ENCODE data around the gene PDLIM5. TPM values are rescaled to one million over a fixed set of nuclear protein-coding genes. Genes with fewer than 3 reads are reported as not detected.

PDLIM5 gene
- total RNA-seq, 5 donors from 2014 or later (not counting 1 experiment from before 2014, with no cell fraction given), result 27.1 to 32.0 (median 29.6) TPM

GRCh38 chr4:94408549-94409374 is 43.0 kb upstream of the PDLIM5 start:
- Mint-ChIP-seq H3K4me3 (no peak overlapping the region), H3K27me3 (peaks cover 2 to 19% of the 10 kb centered on the region in 2 donors), H3K27ac (no peak overlapping the region), H3K36me3 (no peaks in the 10 kb centered on the region), H3K9me3 (no peaks in the 10 kb centered on the region), H3K4me1 (no peaks in the 10 kb centered on the region)
- no peak overlapping the region for H3K4me3 ChIP-seq (ENCODE audit: control insufficient read depth in 1 of 2, extremely low read depth in 1 of 2, low read length in 1 of 2)
- ChIA-PET POLR2A (no interaction called here), CTCF (interaction anchor here (0.6 to 1.6 kb wide), 5 partner anchors 14 to 191 kb away, joined by 3 to 5 read pairs (median 4); no protein-coding TSS in a partner anchor)
- no peaks in the 10 kb centered on the region for H3K9me3 ChIP-seq
- DNase-seq, result no peak
- no peak overlapping the region for H3K27ac ChIP-seq (ENCODE audit: low read length)
- no peaks in the 10 kb centered on the region for H3K4me1 ChIP-seq (ENCODE audit: control insufficient read depth in 1 of 2, extremely low read depth in 1 of 2, insufficient read depth in 2 of 2, low read length in 2 of 2)
- no peak for ATAC-seq (replicated peaks in 1 of 4)
- no peaks in the 10 kb centered on the region for H3K36me3 ChIP-seq (ENCODE audit: control insufficient read depth in 2 of 2, extremely low read depth in 1 of 2, insufficient read depth in 1 of 2, low read length in 1 of 2)
- WGBS (ENCODE audit: insufficient coverage), result 100% methylated on average over 2 of the region's 5 CpGs
- H3K27me3 ChIP-seq (replicated peaks in 1 of 2; ENCODE audit: control insufficient read depth in 2 of 2, extremely low read depth in 1 of 2, insufficient read depth in 2 of 2, low read length in 1 of 2), result no peaks in the 10 kb centered on the region

GRCh38 chr4:94409375-94409679 is 42.4 kb upstream of the PDLIM5 start:
- no CpG with 5 or more reads among the region's 1 CpG for WGBS (ENCODE audit: insufficient coverage)
- H3K36me3 ChIP-seq (ENCODE audit: control insufficient read depth in 2 of 2, extremely low read depth in 1 of 2, insufficient read depth in 1 of 2, low read length in 1 of 2), result no peaks in the 10 kb centered on the region
- no peaks in the 10 kb centered on the region for H3K27me3 ChIP-seq (replicated peaks in 1 of 2; ENCODE audit: control insufficient read depth in 2 of 2, extremely low read depth in 1 of 2, insufficient read depth in 2 of 2, low read length in 1 of 2)
- no peak for DNase-seq
- Mint-ChIP-seq H3K27ac (no peak overlapping the region), H3K9me3 (no peaks in the 10 kb centered on the region), H3K36me3 (no peaks in the 10 kb centered on the region), H3K4me1 (no peaks in the 10 kb centered on the region), H3K4me3 (no peak overlapping the region), H3K27me3 (peaks cover 7 to 19% of the 10 kb centered on the region in 2 donors)
- POLR2A ChIA-PET, result no interaction called here
- CTCF ChIA-PET, result interaction anchor here (1.0 to 1.6 kb wide), 2 partner anchors 14 to 190 kb away, joined by 4 read pairs; no protein-coding TSS in a partner anchor
- H3K9me3 ChIP-seq, result no peaks in the 10 kb centered on the region
- no peaks in the 10 kb centered on the region for H3K4me1 ChIP-seq (ENCODE audit: control insufficient read depth in 1 of 2, extremely low read depth in 1 of 2, insufficient read depth in 2 of 2, low read length in 2 of 2)
- H3K4me3 ChIP-seq (ENCODE audit: control insufficient read depth in 1 of 2, extremely low read depth in 1 of 2, low read length in 1 of 2), result no peak overlapping the region
- ATAC-seq (replicated peaks in 1 of 4), result no peak
- H3K27ac ChIP-seq (ENCODE audit: low read length), result no peak overlapping the region

- H3K36me3 Mint-ChIP-seq, result no peaks in the 10 kb centered on the region
- Histone ChIP-seq H3K27me3 (replicated peaks in 1 of 2; ENCODE audit: control insufficient read depth in 2 of 2, extremely low read depth in 1 of 2, insufficient read depth in 2 of 2, low read length in 1 of 2) (no peaks in the 10 kb centered on the region), H3K36me3 (ENCODE audit: control insufficient read depth in 2 of 2, extremely low read depth in 1 of 2, insufficient read depth in 1 of 2, low read length in 1 of 2) (no peaks in the 10 kb centered on the region), H3K27ac (ENCODE audit: low read length) (no peak overlapping the region), H3K4me1 (ENCODE audit: control insufficient read depth in 1 of 2, extremely low read depth in 1 of 2, insufficient read depth in 2 of 2, low read length in 2 of 2) (no peaks in the 10 kb centered on the region), H3K4me3 (ENCODE audit: control insufficient read depth in 1 of 2, extremely low read depth in 1 of 2, low read length in 1 of 2) (no peak overlapping the region), H3K9me3 (no peaks in the 10 kb centered on the region)
- POLR2A ChIA-PET, result no interaction called here
- peaks cover 9 to 19% of the 10 kb centered on the region in 2 donors for H3K27me3 Mint-ChIP-seq
- CTCF ChIA-PET, result interaction anchor here in 1 of 2 donors (1.6 kb wide), 1 partner anchor 15 kb away, joined by 4 read pairs; no protein-coding TSS in a partner anchor
- H3K9me3 Mint-ChIP-seq, result no peaks in the 10 kb centered on the region
- no peaks in the 10 kb centered on the region for H3K4me1 Mint-ChIP-seq
- no peak overlapping the region for H3K27ac Mint-ChIP-seq
- DNase-seq, result no peak
- H3K4me3 Mint-ChIP-seq, result no peak overlapping the region
- no peak for ATAC-seq (replicated peaks in 1 of 4)
These were observed 41.8 kb upstream of the PDLIM5 start for GRCh38 chr4:94409962-94410361.

GRCh38 chr4:94410678-94411206 is 41.0 kb upstream of the PDLIM5 start:
- Histone ChIP-seq H3K36me3 (ENCODE audit: control insufficient read depth in 2 of 2, extremely low read depth in 1 of 2, insufficient read depth in 1 of 2, low read length in 1 of 2) (no peaks in the 10 kb centered on the region), H3K27me3 (replicated peaks in 1 of 2; ENCODE audit: control insufficient read depth in 2 of 2, extremely low read depth in 1 of 2, insufficient read depth in 2 of 2, low read length in 1 of 2) (no peaks in the 10 kb centered on the region), H3K27ac (ENCODE audit: low read length) (no peak overlapping the region), H3K4me1 (ENCODE audit: control insufficient read depth in 1 of 2, extremely low read depth in 1 of 2, insufficient read depth in 2 of 2, low read length in 2 of 2) (no peaks in the 10 kb centered on the region), H3K9me3 (no peaks in the 10 kb centered on the region), H3K4me3 (ENCODE audit: control insufficient read depth in 1 of 2, extremely low read depth in 1 of 2, low read length in 1 of 2) (no peak overlapping the region)
- Mint-ChIP-seq H3K4me3 (no peak overlapping the region), H3K9me3 (no peaks in the 10 kb centered on the region), H3K4me1 (no peaks in the 10 kb centered on the region), H3K36me3 (no peaks in the 10 kb centered on the region), H3K27ac (no peak overlapping the region), H3K27me3 (peaks cover 15 to 19% of the 10 kb centered on the region in 2 donors)
- POLR2A ChIA-PET, result no interaction called here
- DNase-seq (no peak), ATAC-seq (replicated peaks in 1 of 4) (no peak)
- CTCF ChIA-PET, result no interaction called here
- 92% methylated on average over 5 of the region's 10 CpGs for WGBS (ENCODE audit: insufficient coverage)

DNA sequence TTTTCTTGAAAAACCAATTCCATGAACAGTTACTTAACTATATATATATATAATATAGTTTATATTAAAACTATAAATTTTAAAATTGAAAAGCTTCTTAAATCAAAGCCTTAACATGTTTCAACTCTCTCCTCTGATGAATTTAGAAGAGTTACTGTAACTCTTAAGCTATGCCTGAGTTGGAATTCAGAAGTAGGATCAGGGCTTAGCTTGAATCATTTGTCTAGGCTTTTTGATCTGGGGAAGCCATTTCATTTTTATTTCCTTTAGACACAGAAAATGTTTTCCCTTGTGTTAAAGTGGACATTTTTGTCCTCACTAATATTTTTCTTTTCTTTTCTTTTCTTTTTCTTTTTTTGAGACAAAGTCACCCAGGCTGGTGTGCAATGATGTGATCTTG is 40.4 kb upstream of the PDLIM5 start:
- no peak overlapping the region for H3K4me3 Mint-ChIP-seq
- H3K4me3 ChIP-seq (ENCODE audit: control insufficient read depth in 1 of 2, extremely low read depth in 1 of 2, low read length in 1 of 2), result no peak overlapping the region
- DNase-seq (no peak), ATAC-seq (replicated peaks in 1 of 4) (no peak)
- no peaks in the 10 kb centered on the region for H3K4me1 Mint-ChIP-seq
- H3K9me3 Mint-ChIP-seq, result no peaks in the 10 kb centered on the region
- H3K9me3 ChIP-seq, result no peaks in the 10 kb centered on the region
- H3K27ac ChIP-seq (ENCODE audit: low read length), result no peak overlapping the region
- no peak overlapping the region for H3K27ac Mint-ChIP-seq
- ChIA-PET CTCF (interaction anchor here in 1 of 2 donors (0.7 kb wide), 1 partner anchor 8 kb away, joined by 3 read pairs; no protein-coding TSS in a partner anchor), POLR2A (no interaction called here)
- H3K27me3 Mint-ChIP-seq, result peaks cover 21% of the 10 kb centered on the region in 2 donors
- H3K36me3 ChIP-seq (ENCODE audit: control insufficient read depth in 2 of 2, extremely low read depth in 1 of 2, insufficient read depth in 1 of 2, low read length in 1 of 2), result no peaks in the 10 kb centered on the region
- no peaks in the 10 kb centered on the region for H3K27me3 ChIP-seq (replicated peaks in 1 of 2; ENCODE audit: control insufficient read depth in 2 of 2, extremely low read depth in 1 of 2, insufficient read depth in 2 of 2, low read length in 1 of 2)
- H3K36me3 Mint-ChIP-seq, result no peaks in the 10 kb centered on the region
- H3K4me1 ChIP-seq (ENCODE audit: control insufficient read depth in 1 of 2, extremely low read depth in 1 of 2, insufficient read depth in 2 of 2, low read length in 2 of 2), result no peaks in the 10 kb centered on the region

DNA sequence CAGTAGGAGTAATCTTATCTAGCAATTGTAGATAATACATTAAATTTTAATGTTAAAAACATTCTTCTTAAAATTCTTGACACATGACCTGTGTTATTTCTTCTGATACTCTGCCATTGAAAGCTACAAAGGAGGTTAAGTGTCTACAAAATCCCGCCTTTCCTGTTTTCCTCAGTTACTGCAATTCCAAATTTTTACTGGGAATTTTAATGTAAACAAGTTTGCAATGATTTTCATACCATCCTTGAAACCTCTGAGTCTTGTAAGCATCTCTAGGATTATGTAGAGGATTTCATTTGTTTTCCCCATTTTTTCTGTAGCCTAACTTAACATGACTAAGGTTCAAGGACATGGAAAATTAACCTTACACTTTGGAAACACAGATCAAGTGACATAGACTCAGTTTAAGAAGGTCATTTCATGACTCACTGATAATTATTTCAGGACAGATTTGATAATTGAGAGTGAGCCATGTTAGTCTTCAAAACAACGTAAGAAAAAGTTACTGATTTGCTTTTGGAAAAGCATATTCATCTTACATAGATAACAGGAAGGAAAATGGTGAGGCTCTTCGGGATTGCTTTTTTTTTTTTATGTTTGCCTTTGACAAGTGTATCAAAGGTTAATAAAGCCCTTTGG is 39.6 kb upstream of the PDLIM5 start:
- H3K27me3 ChIP-seq (replicated peaks in 1 of 2; ENCODE audit: control insufficient read depth in 2 of 2, extremely low read depth in 1 of 2, insufficient read depth in 2 of 2, low read length in 1 of 2), result no peaks in the 10 kb centered on the region
- ChIA-PET POLR2A (no interaction called here), CTCF (interaction anchor here in 1 of 2 donors (0.7 kb wide), 1 partner anchor 8 kb away, joined by 3 read pairs; no protein-coding TSS in a partner anchor)
- Mint-ChIP-seq H3K4me1 (no peaks in the 10 kb centered on the region), H3K9me3 (peaks cover 0 to 3% (median 0%) of the 10 kb centered on the region in 3 donors), H3K36me3 (no peaks in the 10 kb centered on the region), H3K27me3 (peaks cover 28 to 29% of the 10 kb centered on the region in 2 donors), H3K4me3 (no peak overlapping the region), H3K27ac (no peak overlapping the region)
- H3K36me3 ChIP-seq (ENCODE audit: control insufficient read depth in 2 of 2, extremely low read depth in 1 of 2, insufficient read depth in 1 of 2, low read length in 1 of 2), result no peaks in the 10 kb centered on the region
- no peak overlapping the region for H3K27ac ChIP-seq (ENCODE audit: low read length)
- no peaks in the 10 kb centered on the region for H3K4me1 ChIP-seq (ENCODE audit: control insufficient read depth in 1 of 2, extremely low read depth in 1 of 2, insufficient read depth in 2 of 2, low read length in 2 of 2)
- H3K9me3 ChIP-seq, result no peaks in the 10 kb centered on the region
- ATAC-seq (replicated peaks in 1 of 4), result no peak
- DNase-seq, result no peak
- no peak overlapping the region for H3K4me3 ChIP-seq (ENCODE audit: control insufficient read depth in 1 of 2, extremely low read depth in 1 of 2, low read length in 1 of 2)
- WGBS (ENCODE audit: insufficient coverage), result no CpG with 5 or more reads among the region's 3 CpGs
